HG03159 (cell line): ENCODE measurements around the gene RAD51B.
"Not testable (repeated sequence)": the region's sequence is repeated elsewhere in the genome, so short reads cannot be mapped to it uniquely, and the experiment has no call there.

Source experiments
- ATAC-seq: cut with Tn5 transposase; IDR thresholded peaks from one replicate; pipeline ENCODE4 v1.9.1; 2021; ENCODE audit warnings: mild to moderate bottlenecking, moderate library complexity; ENCODE audit not compliant: unreplicated experiment

RAD51B gene

GRCh38 chr14:67977434-67978034, 158.0 kb downstream of the RAD51B start:
- no peak for ATAC-seq

DNA sequence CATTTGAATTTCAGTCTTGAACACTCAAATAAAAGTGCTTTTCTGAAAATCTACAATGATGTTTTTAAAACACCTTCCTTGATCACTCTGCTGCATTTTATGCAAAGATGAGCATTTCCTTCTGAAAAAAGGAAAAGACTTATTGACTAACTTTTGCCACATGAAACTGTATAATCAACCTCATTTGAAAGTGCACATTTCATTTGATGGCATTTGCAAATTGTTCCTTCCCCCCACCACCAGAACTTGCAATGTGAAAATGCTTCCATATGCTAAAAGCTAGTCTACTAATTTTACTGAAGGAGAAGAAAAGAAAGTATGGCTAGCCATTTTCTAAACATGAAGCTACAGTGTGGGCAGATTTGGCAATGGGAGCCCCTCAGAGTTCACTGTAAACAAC, 159.2 kb downstream of the RAD51B start:
- no peak for ATAC-seq

DNA sequence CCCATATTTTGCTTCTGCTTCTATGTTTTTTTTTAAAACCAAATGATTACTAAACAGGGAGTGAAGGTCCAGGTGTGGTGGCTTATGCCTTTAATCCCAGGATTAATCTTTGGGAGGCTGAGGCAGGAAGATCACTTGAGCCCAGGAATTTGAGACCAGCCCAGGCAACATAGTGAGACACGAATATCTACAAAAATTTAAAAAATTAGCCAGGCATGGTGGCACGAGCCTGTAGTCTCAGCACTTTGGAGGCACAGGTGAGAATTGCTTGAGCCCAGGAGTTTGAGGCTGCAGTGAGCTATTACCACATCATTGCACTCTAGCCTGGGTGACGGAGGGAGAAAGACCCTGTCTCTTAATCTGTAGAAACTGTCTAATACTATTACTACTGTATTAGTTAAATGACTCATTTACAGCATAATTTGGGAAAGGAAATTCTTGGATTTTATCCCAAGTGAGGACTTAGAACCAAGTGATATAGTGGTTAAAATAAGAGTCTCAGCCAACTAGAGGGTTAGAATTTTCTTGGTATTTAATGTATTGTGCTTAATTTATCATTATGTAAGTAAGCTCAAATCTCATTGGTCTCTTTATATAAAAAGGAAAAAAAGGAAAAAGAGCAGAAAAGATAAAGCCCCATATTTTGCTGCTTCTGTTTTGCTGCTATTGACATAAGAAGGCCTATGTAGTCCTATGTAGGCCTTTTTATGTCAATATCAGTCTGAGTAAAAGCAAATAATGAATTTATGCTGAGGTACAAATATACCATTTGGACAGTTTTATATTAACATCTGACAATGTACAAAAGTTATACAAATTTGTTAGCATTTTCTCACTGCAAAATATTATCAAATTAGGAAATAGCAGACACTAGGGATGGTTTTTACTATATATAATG, 163.4 kb downstream of the RAD51B start:
- no peak for ATAC-seq

DNA sequence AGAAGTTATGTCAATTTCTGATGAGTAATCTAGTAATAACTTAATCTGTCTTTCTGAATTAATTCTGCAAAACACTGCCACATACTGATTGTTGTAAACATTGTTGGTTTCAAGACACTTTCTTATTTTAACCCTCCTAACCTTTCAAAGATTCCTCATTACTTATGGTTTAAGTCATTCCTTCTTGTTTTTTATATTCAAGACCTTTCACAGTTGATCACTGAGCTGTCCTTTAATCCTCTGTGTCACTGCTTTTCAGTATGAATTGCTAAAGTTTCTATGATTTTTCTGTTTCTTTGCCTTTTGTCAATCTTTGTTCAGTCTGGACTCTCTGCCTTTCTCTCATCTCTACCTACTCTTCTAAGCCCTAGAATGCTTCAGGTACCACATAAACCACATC, 164.7 kb downstream of the RAD51B start:
- ATAC-seq: no peak

DNA sequence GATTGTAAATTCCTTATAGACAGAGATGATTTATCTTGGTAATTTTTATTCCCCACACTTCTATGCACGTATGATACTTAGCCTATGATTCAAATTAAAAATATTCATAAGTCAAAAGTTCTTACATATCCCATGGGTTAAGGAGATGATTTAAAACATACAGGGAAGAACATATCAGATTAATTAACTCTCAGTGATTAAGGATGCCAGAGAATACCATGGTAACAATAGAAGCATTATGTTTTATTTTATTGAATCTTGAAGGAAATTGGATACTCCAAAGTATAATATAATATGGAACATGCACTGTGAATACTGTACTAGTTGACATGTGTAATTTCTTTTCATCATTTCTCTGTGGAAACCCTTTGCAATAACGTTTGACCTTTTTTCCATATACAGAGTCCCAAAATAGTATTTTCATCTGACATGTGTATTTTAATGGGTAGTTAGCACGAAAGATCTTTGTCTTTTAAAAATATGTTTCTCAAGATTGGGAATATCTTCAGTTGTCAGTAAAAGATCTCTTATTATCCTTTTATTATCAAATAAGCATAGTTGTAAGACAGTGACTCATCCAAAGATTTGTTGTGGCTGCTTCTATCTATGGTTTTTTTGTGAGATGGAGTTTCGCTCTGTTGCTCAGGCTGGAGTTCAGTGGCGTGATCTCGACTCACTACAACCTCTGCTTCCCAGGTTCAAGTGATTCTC, 166.7 kb downstream of the RAD51B start:
- no peak for ATAC-seq

GRCh38 chr14:67987606-67988005, 168.0 kb downstream of the RAD51B start:
- no peak for ATAC-seq

GRCh38 chr14:67988210-67988609, 168.6 kb downstream of the RAD51B start:
- not testable (repeated sequence) for ATAC-seq

- ATAC-seq: no peak
Observed at GRCh38 chr14:67990576-67990975, 171.0 kb downstream of the RAD51B start.

GRCh38 chr14:67994531-67994930, 175.0 kb downstream of the RAD51B start:
- no peak for ATAC-seq

- ATAC-seq: no peak
Observed at GRCh38 chr14:67996235-67996634, 176.7 kb downstream of the RAD51B start.

DNA sequence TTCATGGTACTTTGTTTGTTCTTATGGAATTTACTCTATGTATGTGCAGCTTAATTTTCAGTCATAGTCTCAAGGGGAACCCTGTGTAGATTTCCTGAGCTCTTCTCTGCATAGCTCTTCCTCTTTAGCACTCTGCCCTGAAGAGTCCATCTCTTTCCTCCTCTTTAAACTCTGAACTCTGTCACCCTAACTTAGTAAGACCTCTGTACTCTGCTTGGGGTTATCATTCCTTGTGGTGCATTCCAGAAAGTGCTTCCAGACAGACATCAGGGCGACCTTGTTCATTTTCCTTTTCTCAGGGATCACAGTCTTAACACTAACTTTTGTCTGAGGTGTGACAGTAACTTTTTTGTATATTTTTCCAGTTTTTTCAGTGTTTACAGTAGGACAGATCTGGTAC, 179.3 kb downstream of the RAD51B start:
- ATAC-seq: no peak

GRCh38 chr14:67999290-67999689, 179.7 kb downstream of the RAD51B start:
- no peak for ATAC-seq

GRCh38 chr14:67999705-68000384, 180.3 kb downstream of the RAD51B start:
- ATAC-seq: no peak

DNA sequence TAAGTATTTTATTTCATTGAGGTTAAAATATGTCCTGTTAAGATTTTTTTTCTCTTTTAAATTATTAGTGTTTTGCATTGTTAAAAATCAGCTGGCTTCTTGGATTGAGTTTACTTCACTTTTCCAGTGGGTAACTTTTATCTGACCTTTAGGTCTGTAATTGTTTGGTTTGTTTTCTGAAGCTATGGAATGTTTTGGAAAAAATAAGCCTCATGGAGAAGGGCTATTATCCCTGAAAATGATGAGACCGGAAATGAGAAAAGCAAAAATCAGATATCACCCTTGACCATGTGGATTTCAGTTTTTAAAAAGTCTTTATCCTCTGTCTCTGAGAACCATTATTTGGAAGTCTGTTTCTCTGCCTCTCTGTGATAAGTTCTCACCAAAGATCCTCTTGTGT, 180.9 kb downstream of the RAD51B start:
- no peak for ATAC-seq

GRCh38 chr14:68008491-68008890, 188.9 kb downstream of the RAD51B start:
- no peak for ATAC-seq

GRCh38 chr14:68011406-68012028, 191.9 kb downstream of the RAD51B start:
- no peak for ATAC-seq

- no peak for ATAC-seq
Observed at GRCh38 chr14:68012871-68013270, 193.3 kb downstream of the RAD51B start.

GRCh38 chr14:68013326-68013725, 193.7 kb downstream of the RAD51B start:
- ATAC-seq: no peak

DNA sequence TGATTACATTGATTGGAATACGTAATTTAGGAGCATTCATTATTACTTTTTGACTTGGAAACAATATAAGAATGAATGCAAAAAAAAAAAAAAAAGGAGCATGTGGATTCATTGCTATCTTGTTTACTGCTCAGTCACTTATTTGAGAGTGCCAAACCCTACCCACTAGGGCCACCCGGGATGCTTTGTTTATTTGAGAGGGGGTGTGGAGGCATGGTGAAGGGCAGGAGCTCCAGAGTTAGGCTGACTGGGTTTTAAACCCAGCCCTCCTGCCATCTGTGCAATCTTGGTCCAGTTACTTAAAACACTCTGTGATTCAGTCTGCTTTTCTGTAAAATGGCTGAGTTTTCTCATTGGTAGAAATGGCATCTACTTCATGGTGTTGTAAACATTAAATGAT, 195.2 kb downstream of the RAD51B start:
- no peak for ATAC-seq

DNA sequence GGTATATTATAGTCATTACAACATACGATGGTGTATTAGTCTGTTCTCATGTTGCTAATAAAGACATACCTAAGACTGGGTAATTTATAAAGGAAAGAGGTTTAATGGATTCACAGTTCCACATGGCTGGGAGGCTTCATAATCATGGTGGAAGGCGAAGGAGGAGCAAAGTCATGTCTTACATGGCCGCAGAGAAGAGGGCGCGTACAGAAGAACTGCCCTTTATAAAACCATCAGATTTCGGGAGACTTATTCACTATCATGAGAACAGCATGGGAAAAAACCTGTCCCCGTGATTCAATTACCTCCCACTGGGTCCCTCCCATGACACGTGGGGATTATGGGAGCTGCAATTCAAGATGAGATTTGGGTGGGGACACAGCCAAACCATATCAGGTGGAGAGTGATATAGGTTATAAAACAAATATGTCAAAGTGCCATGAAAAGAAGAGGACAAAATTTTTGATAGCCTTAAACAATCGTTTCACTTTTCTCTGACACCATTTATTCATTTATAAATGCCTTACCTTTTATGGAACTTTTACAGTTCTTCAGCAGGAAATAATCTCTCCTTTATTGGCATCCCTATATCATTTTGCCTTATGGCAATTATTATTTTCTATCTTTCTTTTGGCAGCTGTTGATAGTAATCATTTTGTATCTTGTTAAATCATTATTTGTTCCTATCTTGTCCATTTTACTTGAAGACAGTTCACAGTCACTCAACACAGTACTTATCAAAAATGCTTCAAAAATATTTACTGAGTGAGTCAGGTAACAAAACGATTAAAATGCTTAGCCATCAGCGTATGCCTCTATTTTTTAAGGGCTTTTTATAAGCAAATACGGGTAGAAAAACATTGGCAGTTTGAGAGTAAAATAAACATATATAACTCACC, 196.0 kb downstream of the RAD51B start:
- ATAC-seq: no peak
